Stimulated activated CD8-positive, alpha-beta memory T cell treated with anti-CD3 and anti-CD28 coated beads, Interleukin-12 subunit alpha, Interleukin-12 subunit beta, amount 100 ng/mL, for 24 hours (primary cell): Measurements from ENCODE around the gene VCP.

ENCODE experiments used
- DNase-seq: peaks from one replicate; pipeline ENCODE4 v3.0.0-alpha.2; 2020; ENCODE audit errors: extremely low read depth

VCP gene

GRCh38 chr9:35072461-35073278 lies at the start of gene VCP:
VCP (minus strand) TSS chr9:35072625; CDS start chr9:35072353, 272 bp downstream.
- peak; percentile 89 for DNase-seq

DNA sequence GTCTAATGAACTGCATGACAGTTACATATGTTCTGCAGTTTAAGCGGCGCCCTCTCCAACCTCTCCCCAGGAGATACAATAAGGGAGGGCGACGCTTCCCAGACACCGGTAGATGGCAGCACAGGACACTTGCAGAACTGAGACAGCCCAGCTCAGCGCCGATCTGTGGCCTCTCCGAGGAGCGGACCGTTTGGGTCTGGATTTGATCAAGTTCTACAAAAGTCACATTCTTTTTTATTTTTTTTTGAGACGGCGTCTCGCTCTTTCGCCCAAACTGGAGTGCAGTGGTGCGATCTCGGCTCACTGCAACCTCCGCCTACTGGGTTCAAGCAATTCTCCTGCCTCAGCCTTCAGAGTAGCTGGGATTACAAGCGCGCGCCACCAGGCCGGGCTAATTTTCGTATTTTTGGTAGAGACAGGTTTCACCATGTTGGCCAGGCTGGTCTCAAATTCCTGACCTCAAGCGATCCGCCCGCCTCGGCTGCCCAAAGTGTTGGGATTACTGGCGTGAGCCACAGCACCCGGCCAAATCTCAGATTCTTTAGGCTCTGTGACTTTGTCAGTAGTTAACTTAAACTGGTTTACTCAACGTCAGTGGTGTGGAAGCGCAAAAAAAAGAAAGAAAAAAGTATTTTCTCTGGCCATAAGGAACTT lies 44.6 kb upstream of the VCP start:
- peak; percentile 64 for DNase-seq

DNA sequence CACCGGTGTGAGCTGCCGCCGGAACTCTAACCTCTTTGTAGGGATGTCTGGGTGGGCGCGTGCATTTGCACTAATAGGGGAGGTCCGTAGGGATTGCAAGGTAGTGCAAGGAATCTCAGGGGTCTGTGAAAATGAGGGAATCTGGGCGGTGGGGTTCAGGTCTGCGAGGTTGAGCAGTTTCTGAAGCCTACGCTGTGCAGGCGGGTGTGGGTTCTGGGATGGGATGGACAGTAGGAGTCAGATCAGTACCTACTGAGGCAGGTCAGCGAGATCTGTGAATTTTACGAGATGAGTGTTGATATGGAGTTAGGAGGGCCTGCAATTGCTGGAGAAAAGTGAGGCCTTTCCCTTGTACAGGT lies 44.1 kb upstream of the VCP start:
- DNase-seq, result no peak

DNA sequence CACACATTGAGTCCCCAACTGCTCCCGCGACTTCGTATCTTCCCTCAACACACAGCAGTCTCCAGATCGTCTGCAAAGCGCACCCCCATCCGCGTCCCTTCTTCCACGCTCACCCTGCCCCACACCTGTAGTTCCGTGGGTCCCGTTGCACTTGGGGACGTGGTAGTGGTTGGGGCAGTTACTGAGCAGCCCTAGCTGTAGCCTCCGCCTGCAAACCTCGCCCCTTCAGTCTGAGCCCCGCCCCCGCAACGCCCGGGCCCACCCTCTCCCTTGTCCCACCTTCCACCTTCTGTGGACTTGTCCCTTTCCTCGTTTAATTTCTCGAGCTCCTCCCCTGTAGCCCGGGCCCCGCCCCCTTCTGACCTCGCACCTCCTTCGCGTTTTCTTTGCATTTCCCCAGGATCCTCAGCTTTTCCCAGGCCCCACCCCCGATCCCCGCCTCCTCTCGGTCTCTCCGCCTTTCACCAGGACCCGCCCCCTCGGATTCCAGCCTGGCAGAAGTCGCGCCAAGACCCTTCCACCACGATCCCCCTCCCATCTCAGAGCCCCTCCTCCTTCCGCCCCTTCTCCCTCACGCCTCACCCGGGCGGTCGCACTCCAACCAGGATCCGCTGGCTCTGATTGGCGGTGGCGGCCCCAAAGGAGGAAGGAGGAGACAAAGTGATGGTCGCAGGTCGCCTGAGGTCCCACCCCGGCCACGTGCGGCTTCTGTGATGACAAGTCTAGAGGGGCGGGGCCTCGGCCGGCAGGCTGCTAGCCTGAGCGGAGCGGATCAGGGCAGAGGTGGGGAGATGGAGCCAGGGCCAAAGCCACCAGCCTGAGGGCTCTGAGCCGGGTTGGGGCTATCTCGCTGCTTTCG lies 43.5 kb upstream of the VCP start, which contains the start of gene ATOSB:
ATOSB (minus strand) TSS at position 183 of the 859 bp plus-strand sequence. CDS start 7,588 bp downstream, outside the sequence.
- peak; percentile 90 for DNase-seq

DNA sequence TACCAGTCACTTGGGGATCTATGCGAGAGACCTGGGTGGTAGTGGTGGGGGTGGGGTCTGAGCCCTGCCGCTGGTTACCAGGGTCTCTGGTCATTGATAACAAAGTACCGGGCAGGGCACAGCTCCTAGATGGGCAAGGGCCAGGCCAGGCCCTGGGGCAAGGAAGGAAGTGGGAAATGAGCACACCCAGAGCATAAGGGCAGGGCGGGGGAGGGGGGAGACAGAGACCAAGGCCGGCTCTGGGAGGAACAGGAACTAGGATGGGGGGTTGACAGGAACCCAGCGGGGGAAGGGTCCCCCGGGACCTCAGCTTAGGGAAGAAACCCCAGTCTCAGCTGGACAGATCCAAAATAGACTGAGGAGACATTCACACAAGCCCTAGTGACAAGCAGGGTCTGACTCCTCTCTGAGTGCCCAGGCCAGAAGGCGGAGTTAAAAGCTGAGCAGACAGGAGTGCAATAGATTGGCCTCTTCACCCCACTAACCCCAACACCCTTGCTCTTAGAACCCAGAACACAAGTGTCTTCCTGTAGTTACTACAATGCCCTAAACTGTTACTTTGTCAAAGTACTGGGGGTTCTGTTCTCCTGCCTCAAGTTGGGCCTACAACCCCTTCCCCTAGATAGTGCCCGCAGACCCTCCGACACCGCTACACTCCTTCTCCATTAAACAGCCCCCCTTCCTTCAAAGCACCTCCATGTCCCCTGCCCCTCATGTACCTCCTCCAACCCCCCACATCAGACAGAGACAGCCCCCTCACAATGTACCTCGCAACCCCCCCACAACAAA lies 42.6 kb upstream of the VCP start:
- DNase-seq, result no peak

- peak; percentile 31 for DNase-seq
Measured at GRCh38 chr9:35114113-35114839, 41.9 kb upstream of the VCP start.

DNA sequence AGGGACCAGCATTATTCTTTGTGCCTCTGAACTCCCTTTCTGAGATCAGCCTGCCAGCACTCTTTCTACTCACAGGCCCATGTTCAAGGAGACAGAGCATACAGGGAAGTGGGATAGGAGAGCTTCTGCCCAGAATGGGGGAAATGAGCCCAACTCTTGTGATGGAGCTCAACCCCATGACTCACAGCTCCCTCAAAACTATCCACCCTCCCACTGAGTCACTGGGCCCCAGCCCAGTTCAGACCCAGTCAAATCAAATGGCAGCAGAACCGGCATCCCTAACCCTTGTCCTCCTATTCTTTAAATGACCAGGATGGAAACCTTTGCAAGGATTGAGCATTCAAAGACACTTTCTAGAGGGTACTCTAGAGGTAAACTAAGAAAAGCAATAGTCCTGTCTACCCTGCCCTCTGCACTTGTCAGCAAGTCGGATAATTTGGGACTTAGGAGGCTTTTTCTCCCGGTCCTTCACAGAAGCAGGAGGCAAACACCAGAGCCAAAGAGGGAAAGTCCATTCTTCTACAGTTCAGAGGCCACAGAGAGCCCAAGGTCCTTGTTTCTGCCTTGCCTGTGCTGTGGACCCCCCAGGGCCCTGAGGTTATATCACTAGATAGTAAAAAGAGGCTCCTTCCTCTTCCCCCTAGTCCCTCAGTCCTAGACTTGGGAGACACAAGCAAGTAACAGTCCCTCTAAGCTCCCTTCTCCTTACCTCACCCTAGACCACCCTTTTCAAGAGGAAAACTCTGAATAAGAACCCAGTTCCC lies 40.0 kb upstream of the VCP start:
- no peak for DNase-seq

DNA sequence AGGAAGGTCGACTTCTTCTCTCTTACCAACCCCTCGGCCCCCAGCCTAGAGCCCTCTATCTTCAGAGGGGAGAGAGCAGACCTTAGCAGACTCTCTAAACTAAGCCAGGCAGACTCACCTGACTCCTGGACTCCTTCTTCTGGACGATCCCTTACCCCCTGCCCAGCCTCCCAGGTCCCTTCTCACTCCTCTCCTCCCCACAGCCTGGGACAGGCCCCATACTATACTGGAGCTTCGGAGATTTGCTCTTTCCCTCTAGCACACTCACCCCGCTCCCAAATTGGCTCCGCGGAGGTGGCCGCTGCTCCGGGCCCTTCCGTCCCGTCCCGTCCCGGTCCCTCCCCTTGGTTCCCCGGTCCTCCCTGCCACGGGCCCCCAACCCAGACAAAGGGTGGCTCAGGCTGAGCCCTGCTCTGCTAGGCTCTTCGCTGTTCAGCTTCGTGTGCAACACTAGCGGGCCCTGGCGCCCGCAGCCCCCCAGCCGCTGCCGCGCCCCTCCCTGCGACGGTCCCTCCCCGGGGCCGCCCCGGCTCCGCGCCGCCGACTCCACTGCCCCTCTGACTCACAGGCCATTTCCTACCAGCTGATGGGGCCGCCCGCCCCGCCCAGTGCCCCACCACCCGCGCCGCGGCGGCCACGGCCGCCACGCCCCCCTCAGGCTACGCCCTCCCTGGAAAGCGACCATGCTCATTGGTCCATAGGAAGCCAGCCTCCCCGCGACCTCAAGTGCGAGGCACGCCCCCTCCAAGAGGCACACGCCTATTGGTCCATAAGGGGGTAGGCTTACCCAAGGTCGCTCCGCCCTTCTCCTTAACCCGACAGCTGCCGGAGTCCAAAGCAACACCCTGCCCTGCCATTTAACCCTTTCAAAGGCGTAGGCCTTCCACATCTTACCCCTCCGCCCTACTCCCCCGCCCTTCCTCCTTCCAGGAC lies 38.8 kb upstream of the VCP start:
- DNase-seq, result peak; percentile 93

DNA sequence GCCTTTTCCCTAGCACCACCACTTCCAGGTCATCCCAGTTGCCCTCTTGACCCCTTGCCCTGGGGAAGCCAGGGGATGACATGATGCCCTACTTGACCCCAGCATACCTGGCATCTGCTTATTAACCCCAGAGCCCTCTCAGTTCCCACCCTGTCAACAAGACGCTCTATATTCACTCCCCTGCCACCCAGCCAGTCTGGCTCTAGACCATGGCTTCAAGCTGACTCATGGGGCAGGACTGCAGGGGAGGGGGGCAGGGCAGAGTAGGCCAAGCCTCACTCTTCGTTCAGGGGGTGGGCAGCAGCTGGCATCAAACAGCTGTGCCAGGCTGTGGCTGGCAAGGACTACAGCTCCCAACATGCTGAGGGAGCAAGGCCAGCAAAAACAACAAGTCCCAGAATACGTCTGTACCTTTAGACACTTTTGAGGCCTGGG lies 37.9 kb upstream of the VCP start:
- DNase-seq, result no peak

DNA sequence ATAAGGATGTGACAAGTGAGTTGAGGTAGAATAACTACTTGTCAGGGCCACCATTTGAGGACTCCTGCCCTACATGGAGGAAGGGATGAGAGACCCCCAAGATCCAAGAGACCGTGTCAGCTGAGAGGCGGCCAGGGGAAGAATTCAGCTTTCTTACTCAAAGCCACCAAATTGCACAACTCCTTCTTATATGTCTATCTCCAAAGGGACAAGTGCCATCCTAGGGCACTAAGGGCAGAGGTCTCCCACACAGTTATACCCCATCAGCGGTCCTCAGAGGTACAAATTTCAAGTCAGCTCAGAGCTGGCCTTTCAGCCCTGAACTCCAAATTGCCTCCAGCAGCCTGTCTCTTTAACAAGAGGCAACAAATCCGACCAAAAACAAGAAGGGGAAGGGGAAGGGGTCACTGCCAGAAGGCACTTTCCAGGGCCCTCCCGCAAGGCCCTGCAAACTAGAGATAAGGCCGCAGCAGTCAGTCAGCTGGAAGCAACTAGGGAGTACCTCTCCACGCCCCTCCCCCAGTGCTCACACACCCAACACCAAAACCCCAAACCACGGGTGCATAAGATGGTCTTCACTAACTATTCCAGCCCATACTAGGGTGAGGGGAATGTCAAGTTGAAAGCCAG lies 36.6 kb upstream of the VCP start:
- DNase-seq, result no peak

- no peak for DNase-seq
Measured at GRCh38 chr9:35108461-35108860, 36.0 kb upstream of the VCP start.

DNA sequence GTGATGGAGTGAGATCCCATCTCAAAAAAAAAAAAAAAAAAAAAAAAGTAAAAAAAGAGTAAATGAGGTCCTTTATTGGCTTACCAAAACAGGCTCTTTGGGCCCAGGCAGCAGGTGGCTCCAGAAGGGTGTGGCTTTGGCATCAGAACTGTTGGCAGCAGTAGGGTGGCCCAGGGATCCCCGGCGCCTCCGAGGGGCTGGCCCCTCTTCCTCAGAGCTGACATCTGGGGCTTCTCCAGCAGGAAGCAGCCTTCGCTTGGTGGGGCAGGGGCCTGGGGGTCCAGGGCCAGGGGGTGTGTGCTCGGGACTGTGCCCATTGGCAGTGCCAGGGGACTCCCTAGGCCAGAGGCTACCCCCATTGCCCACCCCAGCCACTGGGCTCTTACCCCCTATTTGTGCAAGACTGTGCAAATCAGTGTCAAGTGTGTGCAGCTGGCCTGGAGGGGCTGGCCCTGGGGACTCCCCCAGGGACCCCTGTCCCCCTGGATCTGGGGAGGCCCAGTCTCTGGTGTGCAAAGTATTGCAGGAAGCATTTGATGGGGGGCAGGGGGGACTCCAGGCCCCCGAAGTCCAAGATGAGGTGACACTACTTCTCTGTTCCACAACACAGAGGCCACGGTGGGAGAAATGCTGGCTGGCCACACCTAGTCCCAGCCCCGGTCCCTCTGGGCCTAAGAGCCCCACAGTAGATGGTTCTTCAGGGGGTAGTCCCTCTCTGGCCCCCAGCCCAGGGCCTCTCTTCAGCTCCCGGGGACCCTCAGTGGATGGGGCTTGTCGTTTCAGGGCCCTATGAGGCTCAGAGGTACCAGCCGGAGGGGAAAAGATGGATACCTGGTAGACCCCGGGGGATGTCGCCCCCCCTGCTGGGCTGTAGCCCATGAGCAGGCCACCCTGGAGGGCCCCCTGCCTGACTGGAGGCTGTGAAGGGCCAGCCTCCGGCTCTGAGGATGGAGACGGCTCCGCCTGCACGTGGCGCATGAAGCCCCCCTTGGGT lies 35.2 kb upstream of the VCP start:
- DNase-seq, result no peak

DNA sequence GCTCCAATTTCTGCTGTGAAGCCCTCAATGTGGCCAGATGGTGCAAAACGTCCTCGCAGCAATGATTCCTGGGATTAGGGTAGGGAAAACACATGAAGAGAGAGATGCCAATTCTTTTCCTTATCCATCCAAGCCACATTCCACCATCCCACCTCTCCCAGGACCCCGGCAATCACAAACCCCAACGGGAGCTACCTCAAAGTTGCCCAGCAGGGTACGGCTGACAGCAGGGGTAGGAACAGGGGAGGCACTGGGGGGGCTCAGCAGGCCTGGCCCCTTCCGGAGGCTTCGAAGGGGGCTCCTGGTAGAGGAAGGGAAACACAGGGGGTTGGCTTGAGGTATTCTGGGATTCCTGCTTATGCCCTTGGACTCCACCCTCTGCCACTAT lies 33.9 kb upstream of the VCP start:
- no peak for DNase-seq

GRCh38 chr9:35105571-35106342 lies 33.3 kb upstream of the VCP start:
- no peak for DNase-seq

- no peak for DNase-seq
Measured at GRCh38 chr9:35105126-35105525, 32.7 kb upstream of the VCP start.

GRCh38 chr9:35104586-35104985 lies 32.2 kb upstream of the VCP start:
- no peak for DNase-seq
